A549 treated with ZK216348 at 1 μM for 4 hours (cell line): ENCODE measurements around the gene ADGRG3. TPM values are rescaled to one million over a fixed set of nuclear protein-coding genes. Genes with fewer than 3 reads are reported as not detected.

Experiments
- total RNA-seq: library from RNA; stranded (reverse); fragments of 200-300 nt; extraction: Qiagen RNA extraction; gene quantifications from 5 replicates; pipeline ENCODE4 v1.2.3, GENCODE V29; 2022; ENCODE audit warnings: low read depth

ADGRG3 gene
- total RNA-seq: 0.37 to 0.57 TPM (median 0.49 TPM) in 5 replicates

GRCh38 chr16:57668263-57668571, at the start of gene ADGRG3:
Gene ADGRG3 (plus strand): TSS chr16:57668306. CDS start chr16:57668348, 42 bp downstream.

GRCh38 chr16:57628008-57628781, 39.9 kb upstream of the ADGRG3 start, which contains the start of gene ADGRG1:
Gene ADGRG1 (plus strand): TSS chr16:57628630. CDS start chr16:57650288, 21,658 bp downstream.

GRCh38 chr16:57694725-57695679, 26.9 kb downstream of the ADGRG3 start, which contains the start of gene DRC7:
Gene DRC7 (plus strand): TSS chr16:57694806. CDS start chr16:57697950, 3,144 bp downstream.

GRCh38 chr16:57735755-57736418, 67.8 kb downstream of the ADGRG3 start, which contains the start of gene KATNB1:
Gene KATNB1 (plus strand): TSS chr16:57735770. CDS start chr16:57737244, 1,474 bp downstream.

Other genes starting within 250 kb of the ADGRG3 start
- gene CIAPIN1, start 220.9 kb upstream of the ADGRG3 start, total RNA-seq: 69.4 to 81.7 TPM (median 74.6 TPM) in 5 replicates
- gene COQ9, start 220.8 kb upstream of the ADGRG3 start, total RNA-seq: 32.9 to 54.5 TPM (median 50.9 TPM) in 5 replicates
- 108 to 134 TPM (median 114 TPM) in 5 replicates for gene POLR2C, start 205.6 kb upstream of the ADGRG3 start, total RNA-seq
- gene DOK4, start 181.8 kb upstream of the ADGRG3 start, total RNA-seq: 26.4 to 50.2 TPM (median 40.8 TPM) in 5 replicates
- 4.2 to 11.8 TPM (median 8.6 TPM) in 5 replicates for gene CCDC102A, start 131.7 kb upstream of the ADGRG3 start, total RNA-seq
- 0.07 to 0.22 TPM (median 0.17 TPM) in 3 of 5 replicates, not detected in the others for gene ADGRG5, start 125.7 kb upstream of the ADGRG3 start, total RNA-seq
- gene ADGRG1, start 39.7 kb upstream of the ADGRG3 start, total RNA-seq: 101 to 249 TPM (median 188 TPM) in 5 replicates
- 0.19 to 0.48 TPM in 2 of 5 replicates, not detected in the others for gene DRC7, start 26.5 kb downstream of the ADGRG3 start, total RNA-seq
- gene KATNB1, start 67.5 kb downstream of the ADGRG3 start, total RNA-seq: 13.5 to 19.6 TPM (median 18.0 TPM) in 5 replicates
- 103 to 185 TPM (median 173 TPM) in 5 replicates for gene KIFC3, start 134.2 kb downstream of the ADGRG3 start, total RNA-seq